Ureter (tissue), 1 donor: Measurements from ENCODE around the gene SPATA13. TPM values are rescaled to one million over a fixed set of nuclear protein-coding genes. Genes with fewer than 3 reads are reported as not detected.
"Not testable (repeated sequence)": the region's sequence is repeated elsewhere in the genome, so short reads cannot be mapped to it uniquely, and the experiment has no call there.

Experiments used
- DNase-seq: peaks from one replicate; pipeline ENCODE4 v3.0.0-alpha.2; 2020; ENCODE audit warnings: low spot score
- total RNA-seq: library from RNA; stranded (reverse); gene quantifications from one replicate; pipeline ENCODE4 v1.2.4, GENCODE V29; 2023
- donor health status: DM: yes; HTN: yes; CAD: no.

SPATA13 gene
- 19.0 TPM for total RNA-seq

- DNase-seq: peak; percentile 95
Measured at GRCh38 chr13:24160458-24161009, at the start of gene SPATA13. Gene SPATA13 (plus strand): TSS chr13:24160720. CDS start chr13:24222930, 62,210 bp downstream.

DNA sequence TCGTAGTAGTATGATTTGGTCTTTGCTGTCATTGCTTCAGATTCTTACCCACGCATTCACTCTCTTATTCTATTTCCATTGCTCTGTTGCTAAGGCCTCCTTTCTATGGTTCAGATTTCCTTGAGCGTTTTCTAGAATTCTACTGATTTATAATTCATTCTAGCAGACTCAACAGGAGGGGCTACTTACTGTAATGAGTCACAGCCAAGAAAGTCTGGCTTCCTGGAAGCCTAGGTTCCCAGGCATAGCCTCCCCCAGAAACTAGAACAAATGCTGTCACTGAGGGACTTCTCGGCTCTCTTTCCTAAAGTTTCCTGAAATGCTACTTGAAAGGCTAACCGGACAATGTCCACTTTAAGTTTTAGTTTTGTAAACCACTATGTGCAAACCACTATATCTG is 47.7 kb upstream of the SPATA13 start:
- no peak for DNase-seq

DNA sequence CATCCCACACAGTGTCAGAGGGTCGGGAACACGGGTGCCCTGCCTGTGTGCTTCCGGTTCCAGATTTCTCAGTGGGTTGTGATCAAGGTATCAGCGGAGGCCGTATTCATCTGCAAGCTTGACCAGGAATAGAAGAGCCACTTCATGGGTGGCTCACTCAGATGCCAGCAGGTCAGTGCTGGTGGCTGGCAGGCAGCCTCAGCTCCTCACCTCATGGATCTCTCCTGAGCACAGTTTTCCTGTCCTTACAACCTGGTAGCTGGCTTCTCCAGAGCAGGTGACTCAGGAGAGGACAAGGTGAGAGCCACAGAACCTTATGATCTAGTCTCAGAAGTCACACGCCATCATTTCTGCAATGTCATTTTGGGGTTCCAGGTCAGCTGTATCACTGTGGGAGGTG is 44.8 kb upstream of the SPATA13 start:
- no peak for DNase-seq

DNA sequence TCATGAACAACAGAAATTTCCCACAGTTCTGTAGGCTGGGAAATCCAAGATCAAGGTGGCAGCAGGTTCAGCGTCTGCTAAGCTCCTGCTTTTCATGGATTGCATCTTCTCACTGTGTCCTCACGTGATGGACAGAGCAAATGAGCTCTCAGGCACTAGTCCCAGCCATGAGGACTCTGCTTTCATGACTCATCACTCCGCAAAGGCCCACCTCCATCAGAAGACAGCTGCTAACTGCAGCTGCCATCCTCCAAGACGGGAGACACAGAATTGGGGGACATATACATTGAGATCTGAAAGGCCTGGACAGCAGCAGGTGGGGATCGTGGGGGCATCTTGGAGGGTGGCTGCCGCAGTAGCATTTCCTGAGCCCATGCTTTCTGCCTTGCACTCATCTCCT is 44.4 kb upstream of the SPATA13 start:
- DNase-seq: no peak

- DNase-seq: no peak
Measured at GRCh38 chr13:24118576-24118975, 41.9 kb upstream of the SPATA13 start.

GRCh38 chr13:24119626-24120508 is 40.7 kb upstream of the SPATA13 start:
- no peak for DNase-seq

GRCh38 chr13:24122045-24122444 is 38.5 kb upstream of the SPATA13 start:
- not testable (repeated sequence) for DNase-seq

DNA sequence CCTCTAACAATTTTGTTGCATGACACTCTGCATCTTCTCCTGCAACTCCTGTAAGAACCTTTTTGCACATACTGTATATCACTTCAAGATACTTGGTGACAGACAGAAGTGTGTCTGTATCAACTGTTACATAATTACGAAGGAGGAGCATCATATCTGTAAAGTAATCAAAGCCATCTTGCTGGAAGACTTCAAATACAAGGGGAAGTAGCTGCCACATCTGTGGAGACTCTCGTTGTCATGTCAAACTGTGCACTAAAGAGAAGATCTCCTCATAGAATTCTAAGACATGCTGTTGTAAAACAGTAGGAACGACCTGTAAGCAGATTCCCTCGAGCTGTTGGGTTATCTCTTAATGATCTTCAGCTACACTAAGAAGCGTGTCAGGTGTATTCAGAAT is 38.0 kb upstream of the SPATA13 start:
- no peak for DNase-seq

DNA sequence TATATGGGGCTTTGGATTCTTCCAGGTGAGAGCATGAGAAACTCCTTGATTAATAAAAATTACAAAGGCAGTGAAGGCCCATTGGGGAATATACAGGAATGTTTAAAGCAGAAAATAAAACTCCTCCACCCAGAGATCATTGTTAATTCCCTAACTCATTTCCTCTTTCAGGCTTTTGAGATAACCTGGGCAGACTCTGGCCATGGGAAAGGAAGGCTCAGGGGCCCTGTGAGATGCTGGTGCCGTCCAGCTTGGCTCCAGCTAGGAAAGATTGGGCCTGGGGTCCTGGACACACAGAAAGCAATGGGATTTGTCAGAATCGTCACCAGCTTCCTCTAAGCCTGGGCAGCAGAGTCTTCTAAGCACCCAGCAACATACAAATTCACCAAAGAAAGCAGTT is 36.8 kb upstream of the SPATA13 start:
- no peak for DNase-seq

DNA sequence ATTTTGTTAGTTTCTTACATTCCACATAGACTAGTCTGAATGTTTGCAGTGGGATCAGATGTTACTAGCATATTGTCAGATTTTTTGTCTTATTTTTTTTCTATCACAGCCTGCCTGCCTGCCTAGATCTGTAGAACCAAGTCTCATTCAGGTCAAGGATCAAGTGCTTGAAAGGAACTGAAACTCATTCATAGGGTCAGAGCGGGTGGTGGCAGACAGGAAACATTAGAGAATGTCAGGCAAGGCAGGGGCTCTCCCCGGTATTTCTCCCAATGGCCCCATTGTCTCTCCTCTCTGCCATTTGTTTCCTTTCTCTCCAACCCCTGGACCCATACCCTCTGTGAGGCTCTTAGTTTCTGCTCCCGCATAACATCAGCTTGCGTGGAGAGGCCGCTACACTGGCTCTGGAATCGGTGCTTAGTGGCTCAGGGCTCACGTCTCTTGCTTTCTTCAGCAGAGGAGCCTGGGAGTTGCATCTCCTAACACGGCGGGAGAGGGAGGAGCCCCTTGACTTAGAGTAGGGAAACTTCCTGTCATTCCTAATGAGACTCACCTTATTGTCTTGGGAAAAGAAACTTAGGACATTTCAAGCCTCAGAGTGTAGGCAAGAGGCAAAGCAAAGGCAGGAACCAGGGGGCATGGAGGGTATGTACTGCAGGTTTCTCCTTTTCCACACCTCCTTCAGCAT is 35.6 kb upstream of the SPATA13 start:
- DNase-seq: no peak

GRCh38 chr13:24127116-24127631 is 33.3 kb upstream of the SPATA13 start:
- peak; percentile 54 for DNase-seq

DNA sequence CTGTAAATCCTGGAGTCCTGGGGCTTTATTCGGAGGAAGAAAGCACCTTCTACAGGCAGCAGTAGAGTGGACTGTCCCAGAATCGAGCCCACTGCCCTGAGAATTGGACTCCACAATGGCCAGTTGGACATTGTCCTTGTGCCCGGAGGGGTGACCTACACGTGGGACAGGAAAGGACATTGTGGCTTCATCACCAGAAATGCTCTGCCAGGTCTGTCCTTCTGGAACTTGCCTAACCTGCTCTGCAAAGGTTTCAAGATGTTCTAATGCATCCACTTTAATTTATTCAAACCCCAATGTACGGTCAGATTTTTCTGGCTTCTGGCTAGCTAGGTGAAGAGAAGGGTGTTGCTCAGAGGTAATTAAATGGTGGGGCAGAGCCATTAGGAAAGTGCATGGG is 32.4 kb upstream of the SPATA13 start:
- DNase-seq: no peak

- DNase-seq: no peak
Measured at GRCh38 chr13:24128962-24129361, 31.6 kb upstream of the SPATA13 start.

DNA sequence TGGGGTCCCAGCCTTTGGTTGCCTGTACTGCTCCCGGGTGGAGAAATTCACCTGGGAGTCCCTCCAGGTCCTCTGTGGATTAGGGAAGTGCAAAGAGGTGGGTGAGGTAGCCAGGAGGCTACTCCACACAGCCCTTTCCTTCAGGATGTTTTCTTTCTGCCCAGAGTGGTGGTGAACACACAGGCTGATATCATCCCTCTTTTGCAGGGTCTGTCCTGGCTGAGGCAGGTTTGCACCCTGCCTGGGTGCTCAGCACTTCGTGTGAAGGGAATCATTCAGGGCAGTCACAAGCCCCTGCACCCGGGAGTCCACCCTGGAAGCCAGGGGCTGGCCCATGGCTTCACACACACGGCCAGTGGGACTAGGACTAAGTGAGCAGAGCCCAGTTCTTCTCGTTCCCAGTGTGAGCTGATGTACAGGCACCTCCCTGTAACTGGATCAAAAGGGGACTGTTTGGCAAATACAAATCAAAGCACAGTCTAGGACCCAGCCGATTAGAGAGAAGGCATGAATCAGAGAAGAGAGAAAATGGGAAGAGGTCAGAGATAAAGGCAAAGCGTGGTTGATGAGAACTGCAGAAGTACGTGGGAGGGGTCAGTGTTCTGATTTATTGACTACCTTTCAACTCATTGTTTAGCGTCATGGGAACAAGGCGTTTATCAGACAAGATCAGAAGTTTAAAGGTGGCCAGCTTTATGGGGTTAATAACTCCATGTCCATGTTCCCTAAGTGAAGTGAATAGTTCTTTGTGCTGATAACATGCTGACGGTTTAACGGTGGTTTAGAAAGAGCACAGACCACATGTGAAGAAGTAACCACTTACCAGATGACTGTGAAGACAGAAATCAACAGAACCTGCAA is 30.4 kb upstream of the SPATA13 start:
- DNase-seq: no peak

GRCh38 chr13:24131749-24132148 is 28.8 kb upstream of the SPATA13 start:
- no peak for DNase-seq

GRCh38 chr13:24133021-24133795 is 27.3 kb upstream of the SPATA13 start:
- DNase-seq: no peak

GRCh38 chr13:24134231-24134630 is 26.3 kb upstream of the SPATA13 start:
- DNase-seq: no peak

DNA sequence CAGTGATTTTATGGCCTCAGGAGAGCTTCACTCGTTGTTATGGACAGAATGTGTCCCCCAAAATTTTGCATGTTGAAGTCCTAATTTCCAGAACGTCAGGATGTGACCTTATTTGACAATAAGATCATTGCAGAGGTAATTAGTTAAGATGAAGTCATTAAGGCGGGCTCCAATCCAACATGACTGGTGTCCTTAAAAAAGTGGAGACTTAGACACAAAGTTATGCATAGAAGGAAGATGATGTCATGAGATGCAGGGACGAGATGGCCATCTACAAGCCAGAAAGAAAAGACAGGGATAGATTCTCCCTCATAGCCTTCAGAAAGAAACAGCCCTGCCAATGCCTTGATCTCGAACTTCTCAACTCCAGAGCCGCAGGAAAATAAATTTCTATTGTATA is 25.8 kb upstream of the SPATA13 start:
- DNase-seq: no peak

GRCh38 chr13:24135674-24136300 is 24.7 kb upstream of the SPATA13 start:
- no peak for DNase-seq

DNA sequence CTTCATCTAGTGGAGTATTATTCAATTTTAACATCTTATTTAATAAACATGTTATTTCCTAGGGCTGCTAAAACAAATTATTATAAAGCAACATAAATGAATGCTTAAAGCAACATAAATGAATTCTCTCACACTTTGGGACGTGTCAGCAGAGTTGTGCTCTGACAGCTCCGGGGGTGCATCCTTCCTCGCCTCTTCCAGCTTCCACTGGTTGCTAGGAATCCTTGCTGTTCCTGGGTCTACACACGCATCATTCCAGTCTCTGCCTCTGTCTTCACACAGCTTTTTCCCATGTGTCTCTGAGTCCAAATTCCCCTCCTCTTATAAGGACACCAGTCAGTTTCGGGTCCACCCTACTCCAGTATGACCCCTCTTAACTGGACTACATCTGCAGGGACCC is 21.6 kb upstream of the SPATA13 start:
- no peak for DNase-seq
